HepG2 (cell line): ENCODE results near the gene DDIT4. TPM values are rescaled to one million over a fixed set of nuclear protein-coding genes. Genes with fewer than 3 reads are reported as not detected.
A peak's percentile ranks its signal among the peaks of the same experiment; 100 is the strongest.

ENCODE experiments used
- ARID5B ChIP-seq: IDR thresholded peaks from 2 replicates; pipeline ENCODE4 v1.4.0; 2020; ENCODE audit warnings: mild to moderate bottlenecking, missing genetic modification reagents
- ATAD3A ChIP-seq: sonication (generic); formaldehyde crosslinking; IDR thresholded peaks from 2 replicates; pipeline ENCODE4 v1.4.0; 2020; ENCODE audit warnings: missing genetic modification reagents
- BCL6 ChIP-seq: IDR thresholded peaks from 2 replicates; pipeline ENCODE4 v1.6.1; 2016; ENCODE audit warnings: missing genetic modification reagents, missing compliant biosample characterization
- CTCF ChIP-seq: sonication (generic); formaldehyde crosslinking; IDR thresholded peaks from 2 replicates; pipeline ENCODE4 v1.5.0; 2020; ENCODE audit warnings: mild to moderate bottlenecking, missing genetic modification reagents, moderate library complexity
- DMAP1 ChIP-seq: IDR thresholded peaks from 2 replicates; pipeline ENCODE4 v1.6.1; 2016
- HNF4G ChIP-seq, 2 experiments: sonication (generic) in 1 of 2; formaldehyde crosslinking in 1 of 2; IDR thresholded peaks; 2 replicates each; pipeline versions ENCODE4 v1.4.0 to v1.6.1; 2011 to 2020; ENCODE audit warnings: borderline replicate concordance in 2 of 2, low read depth in 2 of 2, mild to moderate bottlenecking in 2 of 2, low read length in 1 of 2, missing genetic modification reagents in 1 of 2, moderate library complexity in 1 of 2
- KLF6 ChIP-seq: IDR thresholded peaks from 2 replicates; pipeline ENCODE4 v1.8.0; 2016; ENCODE audit warnings: missing biosample characterization, missing genetic modification reagents
- MED8 ChIP-seq: sonication (generic); formaldehyde crosslinking; IDR thresholded peaks from 2 replicates; pipeline ENCODE4 v1.8.1; 2023; ENCODE audit warnings: mild to moderate bottlenecking, missing genetic modification reagents; ENCODE audit not compliant: insufficient replicate concordance
- MIER2 ChIP-seq: IDR thresholded peaks from 2 replicates; pipeline ENCODE4 v1.6.1; 2016; ENCODE audit warnings: missing biosample characterization, missing genetic modification reagents
- POGZ ChIP-seq: sonication (generic); formaldehyde crosslinking; IDR thresholded peaks from 2 replicates; pipeline ENCODE4 v1.4.0; 2020; ENCODE audit warnings: mild to moderate bottlenecking, missing genetic modification reagents
- SMAD3 ChIP-seq: sonication (generic); formaldehyde crosslinking; IDR thresholded peaks from 2 replicates; pipeline ENCODE4 v1.4.0; 2020; ENCODE audit warnings: missing genetic modification reagents
- STAG1 ChIP-seq: sonication (generic); formaldehyde crosslinking; IDR thresholded peaks from 2 replicates; pipeline ENCODE4 v1.4.0; 2020; ENCODE audit warnings: missing genetic modification reagents
- TFAP4 ChIP-seq: sonication (generic); IDR thresholded peaks from 2 replicates; pipeline ENCODE4 v1.6.1; 2016; ENCODE audit warnings: low read depth, borderline replicate concordance
- THYN1 ChIP-seq: sonication (generic); formaldehyde crosslinking; IDR thresholded peaks from 2 replicates; pipeline ENCODE4 v1.8.1; 2023; ENCODE audit warnings: low read depth, mild to moderate bottlenecking, moderate library complexity, missing genetic modification reagents, borderline replicate concordance
- ZBTB7A ChIP-seq: sonication (generic); formaldehyde crosslinking; IDR thresholded peaks from 2 replicates; pipeline ENCODE4 v1.8.0; 2022; ENCODE audit warnings: mild to moderate bottlenecking, missing genetic modification reagents
- ZMYM3 ChIP-seq: sonication (generic); formaldehyde crosslinking; IDR thresholded peaks from 2 replicates; pipeline ENCODE4 v1.5.1; 2020; ENCODE audit warnings: mild to moderate bottlenecking, missing genetic modification reagents
- ZNF17 ChIP-seq: sonication (generic); formaldehyde crosslinking; IDR thresholded peaks from 2 replicates; pipeline ENCODE4 v1.5.0; 2020; ENCODE audit warnings: mild to moderate bottlenecking, missing genetic modification reagents
- ZNF547 ChIP-seq: sonication (generic); formaldehyde crosslinking; IDR thresholded peaks from 2 replicates; pipeline ENCODE4 v1.5.1; 2020; ENCODE audit warnings: mild to moderate bottlenecking, missing genetic modification reagents
- ZNF710 ChIP-seq: sonication (generic); formaldehyde crosslinking; IDR thresholded peaks from 2 replicates; pipeline ENCODE4 v1.5.0; 2020; ENCODE audit warnings: mild to moderate bottlenecking, missing genetic modification reagents, borderline replicate concordance
- ZSCAN30 ChIP-seq: sonication (generic); formaldehyde crosslinking; IDR thresholded peaks from 2 replicates; pipeline ENCODE4 v1.5.0; 2020; ENCODE audit warnings: mild to moderate bottlenecking, missing genetic modification reagents
- polyA plus RNA-seq, 8 experiments: library from polyadenylated mRNA; depleted of rRNA in 3 of 8; stranded (reverse) in 7 of 8; unstranded in 1 of 8; fragments of >200 nt; fragmentation: Illumina TruSeq in 4 of 8; extraction: Trizol in 4 of 8; gene quantifications; 2 replicates each; pipeline versions ENCODE4 v1.2.1 to v1.2.3, GENCODE V29; 2011 to 2016; ENCODE audit warnings: low read depth in 4 of 8, missing spikeins in 1 of 8, mixed read lengths in 1 of 8; ENCODE audit not compliant: insufficient read depth in 1 of 8
- total RNA-seq, 5 experiments: library from RNA; depleted of rRNA; stranded (reverse); fragments of >200 nt; fragmentation: Illumina TruSeq; extraction: Trizol; gene quantifications; 2 replicates each; pipeline ENCODE4 v1.2.3, GENCODE V29; 2016; ENCODE audit warnings: low read depth in 1 of 5

Gene DDIT4
- total and polyA plus RNA-seq, 2 of the 13 experiments (the other 11 are each of a cell fraction or from before 2014, with no cell fraction given) = 35.6 to 40.7 TPM

- TF ChIP-seq ATAD3A (CRISPR knock-in tag) = no peak
- TF ChIP-seq CTCF (CRISPR knock-in tag) = peak; percentile 51; the same call in 1 of the 2 replicates
- 0 out of 2 replicates have a peak, but pooled peaks have one; percentile 24 for TF ChIP-seq BCL6 (CRISPR knock-in tag)
- TF ChIP-seq ZMYM3 (CRISPR knock-in tag) = peak; percentile 93
- TF ChIP-seq ZBTB7A (CRISPR knock-in tag) = peak; percentile 64; the same call in 1 of the 2 replicates
- no peak for TF ChIP-seq THYN1 (CRISPR knock-in tag)
- 0 out of 2 replicates have a peak, but pooled peaks have one; percentile 54 for TF ChIP-seq POGZ (CRISPR knock-in tag)
- TF ChIP-seq ZNF17 (CRISPR knock-in tag) = no peak
- 0 out of 2 replicates have a peak, but pooled peaks have one; percentile 41 for TF ChIP-seq ZNF547 (CRISPR knock-in tag)
- TF ChIP-seq MED8 (CRISPR knock-in tag) = peak; percentile 11
- TF ChIP-seq DMAP1 = peak; percentile 64; the same call in 1 of the 2 replicates
- peak; percentile 15; the same call in 1 of the 2 replicates for TF ChIP-seq STAG1 (CRISPR knock-in tag)
- 0 out of 2 replicates have a peak, but pooled peaks have one; percentile 38 for TF ChIP-seq MIER2
- 0 out of 2 replicates have a peak, but pooled peaks have one; percentile 38 for TF ChIP-seq KLF6
- peak; percentile 64 for TF ChIP-seq ZNF710 (CRISPR knock-in tag)
- TF ChIP-seq ZSCAN30 (CRISPR knock-in tag) = no peak
- TF ChIP-seq SMAD3 (CRISPR knock-in tag) = peak; percentile 34; the same call in 1 of the 2 replicates
- peak; percentile 41; the same call in 1 of the 2 replicates for TF ChIP-seq HNF4G (IDR thresholded peaks at IDR 0.05; ENCODE audit: borderline replicate concordance, low read depth, low read length)
- no peak for TF ChIP-seq HNF4G (CRISPR knock-in tag; IDR thresholded peaks at IDR 0.05; ENCODE audit: borderline replicate concordance, low read depth)
- 0 out of 2 replicates have a peak, but pooled peaks have one; percentile 31 for TF ChIP-seq ARID5B
- TF ChIP-seq TFAP4 = 0 out of 2 replicates have a peak, but pooled peaks have one; percentile 12
Observed at GRCh38 chr10:72254813-72255568, 18.7 kb upstream of the DDIT4 start (continued).
